Measurements from ENCODE around the gene SYNE2.

DNA sequence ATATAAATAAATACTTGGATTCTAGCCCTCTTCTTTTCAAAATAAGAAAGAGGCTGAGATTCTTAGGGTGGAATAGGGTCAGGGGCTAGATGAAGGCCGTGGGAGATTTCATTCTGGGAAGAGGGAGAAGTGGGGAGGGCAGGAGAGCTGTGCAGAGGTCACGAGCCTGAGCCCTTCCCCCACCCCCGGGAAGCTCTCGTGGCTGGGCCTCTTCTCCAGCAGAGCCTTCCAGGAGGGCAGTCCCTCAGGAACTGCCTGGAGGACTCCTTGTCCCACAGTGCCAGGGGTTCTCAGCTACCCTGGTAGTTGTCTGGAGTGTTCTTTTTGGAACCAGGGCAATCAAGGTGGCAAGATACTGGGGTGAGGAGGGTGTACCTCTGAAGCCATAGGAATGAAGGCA, 347.4 kb downstream of the SYNE2 start:
- TF ChIP-seq, protein P1, sequence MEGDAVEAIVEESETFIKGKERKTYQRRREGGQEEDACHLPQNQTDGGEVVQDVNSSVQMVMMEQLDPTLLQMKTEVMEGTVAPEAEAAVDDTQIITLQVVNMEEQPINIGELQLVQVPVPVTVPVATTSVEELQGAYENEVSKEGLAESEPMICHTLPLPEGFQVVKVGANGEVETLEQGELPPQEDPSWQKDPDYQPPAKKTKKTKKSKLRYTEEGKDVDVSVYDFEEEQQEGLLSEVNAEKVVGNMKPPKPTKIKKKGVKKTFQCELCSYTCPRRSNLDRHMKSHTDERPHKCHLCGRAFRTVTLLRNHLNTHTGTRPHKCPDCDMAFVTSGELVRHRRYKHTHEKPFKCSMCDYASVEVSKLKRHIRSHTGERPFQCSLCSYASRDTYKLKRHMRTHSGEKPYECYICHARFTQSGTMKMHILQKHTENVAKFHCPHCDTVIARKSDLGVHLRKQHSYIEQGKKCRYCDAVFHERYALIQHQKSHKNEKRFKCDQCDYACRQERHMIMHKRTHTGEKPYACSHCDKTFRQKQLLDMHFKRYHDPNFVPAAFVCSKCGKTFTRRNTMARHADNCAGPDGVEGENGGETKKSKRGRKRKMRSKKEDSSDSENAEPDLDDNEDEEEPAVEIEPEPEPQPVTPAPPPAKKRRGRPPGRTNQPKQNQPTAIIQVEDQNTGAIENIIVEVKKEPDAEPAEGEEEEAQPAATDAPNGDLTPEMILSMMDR (IDR thresholded peaks at IDR 0.05), result no peak
- TF ChIP-seq POLR2A (IDR thresholded peaks at IDR 0.05), result no peak
